ENCODE data around the gene KANSL1. TPM values are rescaled to one million over a fixed set of nuclear protein-coding genes. Genes with fewer than 3 reads are reported as not detected.

KANSL1 gene
- total RNA-seq, 1 experiment from 2014 or later, result 47.6 TPM

DNA sequence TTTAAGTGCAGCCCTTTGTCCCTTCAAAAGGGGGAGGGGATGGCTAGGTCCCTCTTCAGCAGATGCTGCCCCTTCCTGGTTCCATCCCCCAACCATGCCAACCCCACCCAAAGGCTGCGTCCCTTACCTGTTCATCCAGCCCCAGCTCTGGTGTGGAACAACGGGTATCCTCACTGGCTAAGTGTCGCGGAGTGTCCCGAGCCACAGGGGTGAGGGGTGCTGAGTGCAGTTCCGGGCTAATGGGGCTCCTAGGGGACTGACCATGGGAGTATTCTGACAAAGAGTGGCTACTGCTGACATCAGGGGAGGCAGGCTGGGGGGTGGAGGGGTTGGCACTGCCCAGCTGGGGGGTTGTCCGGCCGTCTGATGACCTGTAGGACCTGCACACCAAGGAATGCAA lies 161.3 kb downstream of the KANSL1 start:
- H3K9ac ChIP-seq (ENCODE audit: low read length), result no peak overlapping the region
- no peaks in the 10 kb centered on the region for H3K9me3 ChIP-seq (ENCODE audit: low read length)
- H3F3A ChIP-seq (ENCODE audit: low read length, unreplicated experiment), result no peaks in the 10 kb centered on the region
- intact Hi-C loops (cut with micrococcal nuclease), result no loop called here
- no peak overlapping the region for H3K27ac ChIP-seq (ENCODE audit: low read length)
- ATAC-seq (no peak), DNase-seq (no peak)
- no peaks in the 10 kb centered on the region for H3K27me3 ChIP-seq (ENCODE audit: low read length)
- CTCF ChIA-PET, result no interaction called here
- H3K4me1 ChIP-seq (ENCODE audit: insufficient read depth, low read length), result no peaks in the 10 kb centered on the region
- H3K36me3 ChIP-seq (ENCODE audit: low read depth, low read length), result peaks cover 74% of the 10 kb centered on the region
- H3K4me2 ChIP-seq (ENCODE audit: low read length), result no peak overlapping the region
- no peaks in the 10 kb centered on the region for H3K9me2 ChIP-seq (replicated peaks; ENCODE audit: low read length)
- H4K20me1 ChIP-seq (ENCODE audit: low read length), result peaks cover 10% of the 10 kb centered on the region
- no peak overlapping the region for H2AFZ ChIP-seq (ENCODE audit: low read length)
- POLR2A ChIA-PET (ENCODE audit: unreplicated experiment), result no interaction called here
- BruUV-seq (replicated peaks), result no TSS peak
- H3K4me3 ChIP-seq (ENCODE audit: low read length), result no peak overlapping the region
- no peaks in the 10 kb centered on the region for H3K79me2 ChIP-seq (ENCODE audit: low read length)
- TF ChIP-seq EZH2phosphoT487 (IDR thresholded peaks at IDR 0.05; ENCODE audit: borderline replicate concordance, low read length) (no peak), EZH2 (IDR thresholded peaks at IDR 0.05; ENCODE audit: low read length, unreplicated experiment) (no peak)
- TF ChIP-seq, protein P1, sequence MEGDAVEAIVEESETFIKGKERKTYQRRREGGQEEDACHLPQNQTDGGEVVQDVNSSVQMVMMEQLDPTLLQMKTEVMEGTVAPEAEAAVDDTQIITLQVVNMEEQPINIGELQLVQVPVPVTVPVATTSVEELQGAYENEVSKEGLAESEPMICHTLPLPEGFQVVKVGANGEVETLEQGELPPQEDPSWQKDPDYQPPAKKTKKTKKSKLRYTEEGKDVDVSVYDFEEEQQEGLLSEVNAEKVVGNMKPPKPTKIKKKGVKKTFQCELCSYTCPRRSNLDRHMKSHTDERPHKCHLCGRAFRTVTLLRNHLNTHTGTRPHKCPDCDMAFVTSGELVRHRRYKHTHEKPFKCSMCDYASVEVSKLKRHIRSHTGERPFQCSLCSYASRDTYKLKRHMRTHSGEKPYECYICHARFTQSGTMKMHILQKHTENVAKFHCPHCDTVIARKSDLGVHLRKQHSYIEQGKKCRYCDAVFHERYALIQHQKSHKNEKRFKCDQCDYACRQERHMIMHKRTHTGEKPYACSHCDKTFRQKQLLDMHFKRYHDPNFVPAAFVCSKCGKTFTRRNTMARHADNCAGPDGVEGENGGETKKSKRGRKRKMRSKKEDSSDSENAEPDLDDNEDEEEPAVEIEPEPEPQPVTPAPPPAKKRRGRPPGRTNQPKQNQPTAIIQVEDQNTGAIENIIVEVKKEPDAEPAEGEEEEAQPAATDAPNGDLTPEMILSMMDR (conservative IDR thresholded peaks at IDR 0.05; ENCODE audit: low read depth, low read length), result no peak

DNA sequence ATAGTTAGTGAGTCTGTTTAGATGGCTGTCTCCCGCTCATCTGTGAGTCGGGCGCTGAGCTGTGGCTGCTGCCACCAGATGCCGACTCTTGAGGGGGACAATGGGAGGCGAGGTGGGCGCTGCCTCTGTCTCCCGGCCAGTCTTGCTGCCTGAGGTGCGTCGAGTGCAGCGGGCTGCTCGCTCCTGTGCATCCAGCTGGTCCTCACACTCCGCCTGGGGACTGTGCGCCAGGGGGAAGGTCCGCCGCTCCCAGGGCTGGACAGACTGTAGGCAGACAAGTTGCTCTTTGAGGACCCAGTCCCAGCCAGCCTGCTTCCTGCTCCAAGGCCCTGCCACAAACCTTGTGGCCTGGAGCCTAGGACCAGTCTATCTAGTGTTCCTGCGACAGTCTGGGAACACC lies 161.8 kb downstream of the KANSL1 start:
- BruUV-seq (replicated peaks), result no TSS peak
- ATAC-seq, result no peak
- peaks cover 69% of the 10 kb centered on the region for H3K36me3 ChIP-seq (ENCODE audit: low read depth, low read length)
- H2AFZ ChIP-seq (ENCODE audit: low read length), result no peak overlapping the region
- H3K4me3 ChIP-seq (ENCODE audit: low read length), result no peak overlapping the region
- H3K79me2 ChIP-seq (ENCODE audit: low read length), result no peaks in the 10 kb centered on the region
- H3K9ac ChIP-seq (ENCODE audit: low read length), result no peak overlapping the region
- ChIA-PET CTCF (no interaction called here), POLR2A (ENCODE audit: unreplicated experiment) (no interaction called here)
- TF ChIP-seq EZH2phosphoT487 (IDR thresholded peaks at IDR 0.05; ENCODE audit: borderline replicate concordance, low read length) (no peak), EZH2 (IDR thresholded peaks at IDR 0.05; ENCODE audit: low read length, unreplicated experiment) (no peak)
- TF ChIP-seq, protein P1 (conservative IDR thresholded peaks at IDR 0.05; ENCODE audit: low read depth, low read length), result no peak
- H3F3A ChIP-seq (ENCODE audit: low read length, unreplicated experiment), result no peaks in the 10 kb centered on the region
- H3K27ac ChIP-seq (ENCODE audit: low read length), result no peak overlapping the region
- intact Hi-C loops (cut with micrococcal nuclease), result no loop called here
- H3K4me2 ChIP-seq (ENCODE audit: low read length), result no peak overlapping the region
- no peaks in the 10 kb centered on the region for H3K4me1 ChIP-seq (ENCODE audit: insufficient read depth, low read length)
- H3K9me2 ChIP-seq (replicated peaks; ENCODE audit: low read length), result no peaks in the 10 kb centered on the region
- H4K20me1 ChIP-seq (ENCODE audit: low read length), result peaks cover 10% of the 10 kb centered on the region
- no peak for DNase-seq
- no peaks in the 10 kb centered on the region for H3K9me3 ChIP-seq (ENCODE audit: low read length)
- no peaks in the 10 kb centered on the region for H3K27me3 ChIP-seq (ENCODE audit: low read length)

DNA sequence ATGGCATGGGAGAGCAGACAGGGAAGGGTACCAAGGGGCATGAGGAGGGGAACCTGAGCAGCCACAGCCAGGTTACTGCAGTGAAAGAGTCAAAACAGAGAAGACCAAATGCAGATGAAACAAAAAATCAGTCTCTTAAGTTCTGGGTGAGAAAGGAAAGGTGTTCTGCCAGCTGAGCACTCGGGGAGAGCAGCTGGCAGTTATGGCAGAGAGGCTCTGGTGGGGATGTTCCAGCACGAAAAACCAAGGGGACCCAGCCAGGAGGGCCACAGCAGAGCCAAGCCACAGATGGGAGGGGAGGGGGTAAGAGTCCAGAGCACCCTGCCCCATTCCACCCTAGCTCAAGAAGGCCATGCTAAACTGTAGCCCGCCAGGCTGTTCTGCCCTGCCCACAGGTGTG lies 162.5 kb downstream of the KANSL1 start:
- Histone ChIP-seq H2AFZ (ENCODE audit: low read length) (no peak overlapping the region), H3K9ac (ENCODE audit: low read length) (no peak overlapping the region), H4K20me1 (ENCODE audit: low read length) (peaks cover 10% of the 10 kb centered on the region), H3F3A (ENCODE audit: low read length, unreplicated experiment) (no peaks in the 10 kb centered on the region), H3K9me2 (replicated peaks; ENCODE audit: low read length) (no peaks in the 10 kb centered on the region), H3K79me2 (ENCODE audit: low read length) (no peaks in the 10 kb centered on the region), H3K4me2 (ENCODE audit: low read length) (no peak overlapping the region), H3K4me3 (ENCODE audit: low read length) (no peak overlapping the region), H3K9me3 (ENCODE audit: low read length) (no peaks in the 10 kb centered on the region), H3K27me3 (ENCODE audit: low read length) (no peaks in the 10 kb centered on the region), H3K27ac (ENCODE audit: low read length) (no peak overlapping the region), H3K4me1 (ENCODE audit: insufficient read depth, low read length) (no peaks in the 10 kb centered on the region), H3K36me3 (ENCODE audit: low read depth, low read length) (peaks cover 62% of the 10 kb centered on the region)
- CTCF ChIA-PET, result no interaction called here
- no TSS peak for BruUV-seq (replicated peaks)
- TF ChIP-seq, protein P1 (conservative IDR thresholded peaks at IDR 0.05; ENCODE audit: low read depth, low read length), result no peak
- TF ChIP-seq EZH2 (IDR thresholded peaks at IDR 0.05; ENCODE audit: low read length, unreplicated experiment), result no peak
- TF ChIP-seq EZH2phosphoT487 (IDR thresholded peaks at IDR 0.05; ENCODE audit: borderline replicate concordance, low read length), result no peak
- ATAC-seq, result no peak
- POLR2A ChIA-PET (ENCODE audit: unreplicated experiment), result no interaction called here
- intact Hi-C loops (cut with micrococcal nuclease), result no loop called here
- DNase-seq, result no peak

Measured in PC-3 (cell line).